Measurements from ENCODE around the gene GGA2.

The GGA2 gene

GRCh38 chr16:23537390-23537789 is 27.1 kb upstream of the GGA2 start:
- TF ChIP-seq POLR2AphosphoS5 (IDR thresholded peaks at IDR 0.05; ENCODE audit: low read depth, low read length) (no peak), TAF1 (IDR thresholded peaks at IDR 0.05; ENCODE audit: borderline replicate concordance, low read depth, low read length) (no peak), POLR2A (IDR thresholded peaks at IDR 0.05; ENCODE audit: low read depth, low read length) (no peak)
- DNase-seq (ENCODE audit: insufficient read length) (no peak), FAIRE-seq (no peak)

GRCh38 chr16:23535901-23536300 is 25.6 kb upstream of the GGA2 start:
- TF ChIP-seq POLR2AphosphoS5 (IDR thresholded peaks at IDR 0.05; ENCODE audit: low read depth, low read length) (no peak), TAF1 (IDR thresholded peaks at IDR 0.05; ENCODE audit: borderline replicate concordance, low read depth, low read length) (no peak), POLR2A (IDR thresholded peaks at IDR 0.05; ENCODE audit: low read depth, low read length) (no peak)
- DNase-seq (ENCODE audit: insufficient read length), result no peak
- FAIRE-seq, result no peak

DNA sequence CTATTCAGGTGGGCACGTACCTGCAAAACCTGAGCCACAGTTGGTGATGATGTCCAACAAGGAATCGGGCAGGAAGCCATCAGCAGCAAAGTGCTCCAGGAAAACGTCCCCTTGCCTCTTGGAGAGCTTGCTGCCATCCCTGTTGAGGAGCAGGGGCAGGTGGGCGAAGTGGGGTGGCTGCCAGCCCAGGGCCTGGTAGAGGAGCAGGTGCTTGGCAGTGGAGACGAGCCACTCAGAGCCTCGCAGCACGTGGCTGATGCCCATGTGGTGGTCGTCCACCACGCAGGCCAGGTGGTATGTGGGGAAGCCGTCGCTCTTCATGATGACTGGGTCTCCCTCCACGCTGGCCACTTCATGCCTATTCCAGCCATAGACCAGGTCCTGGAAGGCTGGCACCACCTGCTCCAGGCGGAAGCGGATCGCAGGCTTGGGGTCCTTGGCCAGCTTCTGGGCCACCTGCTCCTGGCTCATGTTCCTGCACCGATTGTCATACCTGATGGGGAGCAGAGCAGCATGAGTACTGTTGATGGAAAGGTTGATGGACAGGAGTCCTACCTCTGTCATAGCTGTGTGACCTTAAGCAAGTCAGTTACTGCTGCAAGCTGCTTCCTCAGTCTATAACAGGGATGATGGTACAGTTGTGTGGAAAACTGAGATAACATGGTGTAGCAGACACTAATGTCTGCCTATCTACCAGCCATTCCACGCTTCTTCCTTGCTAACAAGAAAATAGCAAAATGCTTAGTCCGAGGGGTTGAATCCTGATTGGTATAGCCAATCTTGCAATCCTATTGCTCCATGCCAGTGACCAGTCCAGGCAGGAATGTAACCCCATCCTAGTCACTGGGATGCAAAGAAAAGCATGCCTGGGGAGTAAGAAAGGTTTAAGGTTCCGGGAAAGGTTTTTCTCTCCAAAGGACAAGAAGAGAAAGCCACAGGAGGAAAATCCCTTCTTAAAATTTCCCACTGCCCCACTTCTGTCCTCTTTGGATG is 24.9 kb upstream of the GGA2 start:
- TF ChIP-seq TAF1 (IDR thresholded peaks at IDR 0.05; ENCODE audit: borderline replicate concordance, low read depth, low read length) (no peak), POLR2AphosphoS5 (IDR thresholded peaks at IDR 0.05; ENCODE audit: low read depth, low read length) (no peak), POLR2A (IDR thresholded peaks at IDR 0.05; ENCODE audit: low read depth, low read length) (no peak)
- FAIRE-seq (no peak), DNase-seq (ENCODE audit: insufficient read length) (no peak)

DNA sequence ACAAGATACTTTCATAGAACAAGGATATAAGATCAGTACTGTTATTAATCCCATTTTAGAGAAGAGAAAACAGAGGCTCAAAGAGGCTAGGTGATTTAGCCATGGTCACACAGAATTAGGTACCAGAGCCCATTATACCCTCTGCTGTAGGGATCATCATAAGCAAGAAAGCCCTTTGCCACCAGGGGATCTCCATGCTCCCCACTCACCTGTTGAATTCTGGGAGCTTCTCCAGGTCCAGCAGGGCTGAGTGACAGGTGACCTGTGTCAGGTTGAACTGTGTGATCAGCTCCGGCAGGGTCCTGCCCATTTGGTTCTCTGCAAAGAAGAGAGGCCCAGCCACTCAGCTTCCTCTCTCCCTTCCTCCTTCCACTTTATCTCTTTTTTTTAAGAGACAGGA is 22.2 kb upstream of the GGA2 start:
- DNase-seq (ENCODE audit: insufficient read length) (no peak), FAIRE-seq (no peak)

GRCh38 chr16:23530062-23530461 is 19.8 kb upstream of the GGA2 start:
- TF ChIP-seq POLR2A (IDR thresholded peaks at IDR 0.05; ENCODE audit: low read depth, low read length), result no peak
- DNase-seq (ENCODE audit: insufficient read length), result no peak

More for the DNA sequence above, 22.2 kb upstream of the GGA2 start:
- TF ChIP-seq POLR2A (IDR thresholded peaks at IDR 0.05; ENCODE audit: low read depth, low read length) (no peak), TAF1 (IDR thresholded peaks at IDR 0.05; ENCODE audit: borderline replicate concordance, low read depth, low read length) (no peak), POLR2AphosphoS5 (IDR thresholded peaks at IDR 0.05; ENCODE audit: low read depth, low read length) (no peak)

GRCh38 chr16:23528644-23529310 is 18.5 kb upstream of the GGA2 start:
- TF ChIP-seq POLR2A (IDR thresholded peaks at IDR 0.05; ENCODE audit: low read depth, low read length) (no peak), TAF1 (IDR thresholded peaks at IDR 0.05; ENCODE audit: borderline replicate concordance, low read depth, low read length) (no peak), POLR2AphosphoS5 (IDR thresholded peaks at IDR 0.05; ENCODE audit: low read depth, low read length) (no peak)
- no peak for DNase-seq (ENCODE audit: insufficient read length)
- FAIRE-seq, result no peak

More at GRCh38 chr16:23530062-23530461, 19.8 kb upstream of the GGA2 start:
- FAIRE-seq, result no peak

GRCh38 chr16:23527961-23528643 is 17.8 kb upstream of the GGA2 start:
- TF ChIP-seq POLR2A (IDR thresholded peaks at IDR 0.05; ENCODE audit: low read depth, low read length), result no peak
- no peak for TF ChIP-seq POLR2AphosphoS5 (IDR thresholded peaks at IDR 0.05; ENCODE audit: low read depth, low read length)
- no peak for TF ChIP-seq TAF1 (IDR thresholded peaks at IDR 0.05; ENCODE audit: borderline replicate concordance, low read depth, low read length)
- DNase-seq (ENCODE audit: insufficient read length) (no peak), FAIRE-seq (no peak)

GRCh38 chr16:23524886-23525285 is 14.6 kb upstream of the GGA2 start:
- no peak for DNase-seq (ENCODE audit: insufficient read length)
- TF ChIP-seq TAF1 (IDR thresholded peaks at IDR 0.05; ENCODE audit: borderline replicate concordance, low read depth, low read length) (no peak), POLR2A (IDR thresholded peaks at IDR 0.05; ENCODE audit: low read depth, low read length) (no peak), POLR2AphosphoS5 (IDR thresholded peaks at IDR 0.05; ENCODE audit: low read depth, low read length) (no peak)
- FAIRE-seq, result no peak

DNA sequence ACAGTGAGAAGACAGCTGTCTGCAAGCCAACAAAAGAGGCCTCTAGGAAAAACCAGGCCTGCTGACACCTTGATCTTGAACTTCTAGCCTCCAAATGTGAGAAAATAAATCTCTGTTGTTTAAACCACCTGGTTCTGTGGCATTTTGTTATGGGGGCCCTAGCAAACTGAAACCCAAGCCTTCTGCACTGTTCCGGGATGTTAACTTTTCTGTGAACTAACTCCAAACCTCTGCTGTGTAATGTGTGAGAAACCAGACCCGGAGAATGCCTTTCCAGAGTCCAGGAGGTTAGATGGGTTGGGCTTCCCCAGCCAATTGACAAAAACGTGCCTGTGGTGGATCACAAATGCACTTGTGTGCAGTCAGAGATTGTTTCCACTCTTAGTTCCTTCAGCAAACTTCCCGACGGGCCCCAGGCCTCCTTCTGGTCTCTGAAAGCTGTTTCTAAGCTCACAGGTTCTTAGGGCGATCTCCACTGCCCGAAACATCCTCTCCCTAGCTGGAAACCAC is 13.6 kb upstream of the GGA2 start:
- TF ChIP-seq TAF1 (IDR thresholded peaks at IDR 0.05; ENCODE audit: borderline replicate concordance, low read depth, low read length) (no peak), POLR2A (IDR thresholded peaks at IDR 0.05; ENCODE audit: low read depth, low read length) (no peak), POLR2AphosphoS5 (IDR thresholded peaks at IDR 0.05; ENCODE audit: low read depth, low read length) (no peak)
- no peak for DNase-seq (ENCODE audit: insufficient read length)
- FAIRE-seq, result no peak

- no peak for FAIRE-seq
- no peak for TF ChIP-seq POLR2A (IDR thresholded peaks at IDR 0.05; ENCODE audit: low read depth, low read length)
- TF ChIP-seq TAF1 (IDR thresholded peaks at IDR 0.05; ENCODE audit: borderline replicate concordance, low read depth, low read length), result no peak
- TF ChIP-seq POLR2AphosphoS5 (IDR thresholded peaks at IDR 0.05; ENCODE audit: low read depth, low read length), result no peak
- no peak for DNase-seq (ENCODE audit: insufficient read length)
Observed at GRCh38 chr16:23523321-23523720, 13.0 kb upstream of the GGA2 start.

- TF ChIP-seq POLR2AphosphoS5 (IDR thresholded peaks at IDR 0.05; ENCODE audit: low read depth, low read length) (no peak), POLR2A (IDR thresholded peaks at IDR 0.05; ENCODE audit: low read depth, low read length) (no peak), TAF1 (IDR thresholded peaks at IDR 0.05; ENCODE audit: borderline replicate concordance, low read depth, low read length) (no peak)
- FAIRE-seq (no peak), DNase-seq (ENCODE audit: insufficient read length) (no peak)
Observed at GRCh38 chr16:23521965-23522364, 11.7 kb upstream of the GGA2 start.
